Measurements from ENCODE around the gene PHLDA2. TPM values are rescaled to one million over a fixed set of nuclear protein-coding genes. Genes with fewer than 3 reads are reported as not detected.

PHLDA2 gene
- total and polyA plus RNA-seq, 2 of the 13 experiments (the other 11 are each of a cell fraction or from before 2014, with no cell fraction given), result 0.55 to 0.78 TPM

GRCh38 chr11:2901196-2901796 is 27.9 kb downstream of the PHLDA2 start (continued):
- no peak for TF ChIP-seq GMEB1 (CRISPR knock-in tag; IDR thresholded peaks at IDR 0.05; ENCODE audit: borderline replicate concordance)

GRCh38 chr11:2899080-2899783 is 30.0 kb downstream of the PHLDA2 start:
- DNase-seq (ENCODE audit: low spot score) (no peak), FAIRE-seq (no peak), ATAC-seq (no peak)
- peaks cover 7% of the 10 kb centered on the region for H3K79me2 ChIP-seq (ENCODE audit: insufficient read depth, low read length)
- no peak overlapping the region for H3K27ac ChIP-seq (ENCODE audit: extremely low read length, insufficient read depth, low read length)
- no peaks in the 10 kb centered on the region for H3K9me3 ChIP-seq (ENCODE audit: low read length)
- peaks cover 0 to 8% of the 10 kb centered on the region in 2 experiments; a peak in 4 of 5 replicates for H3K27me3 ChIP-seq (ENCODE audit: control insufficient read depth in 1 of 2, insufficient read depth in 2 of 2, low read length in 2 of 2)
- H3K4me1 ChIP-seq (ENCODE audit: insufficient read depth, low read length), result peaks cover 20% of the 10 kb centered on the region
- no peak overlapping the region for H3K4me2 ChIP-seq (ENCODE audit: low read depth, low read length)
- TF ChIP-seq SRF (IDR thresholded peaks at IDR 0.05; ENCODE audit: low read depth, low read length) (no peak), NFE2 (CRISPR knock-in tag; IDR thresholded peaks at IDR 0.05) (no peak), ZNF607 (CRISPR knock-in tag; IDR thresholded peaks at IDR 0.05; ENCODE audit: borderline replicate concordance) (no peak), ZC3H13 (CRISPR knock-in tag; IDR thresholded peaks at IDR 0.05) (no peak)
- BruUV-seq (replicated peaks), result no TSS peak
- ChIA-PET CTCF (ENCODE audit: low intra/inter-chr PET ratio, low total read pairs) (no interaction called here), POLR2A (no interaction called here)
- no peak overlapping the region for H3K9ac ChIP-seq (ENCODE audit: insufficient read depth, low read depth, low read length)
- WGBS (ENCODE audit: low lambda C conversion rate), result 92% methylated on average over 13 of the region's 13 CpGs
- H3K36me3 ChIP-seq (replicated peaks in 1 of 2; ENCODE audit: control insufficient read depth in 1 of 2, insufficient read depth in 2 of 2, low read length in 2 of 2), result no peaks in the 10 kb centered on the region
- H2AFZ ChIP-seq (ENCODE audit: low read length), result no peak overlapping the region
- no peak overlapping the region for H3K4me3 ChIP-seq (replicated peaks in 1 of 3; ENCODE audit: insufficient read depth in 1 of 3, low read depth in 2 of 3, low read length in 3 of 3)
- in situ Hi-C loops (cut with HindIII; ENCODE audit: extremely low pct_ligation_motif_present, low pct_unique_long_range_greater_than_20kb), result loop anchor here (5.0 kb wide), 2 partner anchors 207 to 467 kb away; no protein-coding TSS in a partner anchor
- intact Hi-C loops (cut with micrococcal nuclease; ENCODE audit: unreplicated experiment), result no loop called here
- no peaks in the 10 kb centered on the region for H4K20me1 ChIP-seq (ENCODE audit: insufficient read depth, low read length)

All from HepG2 (cell line).